BLaER1 treated with 17β-estradiol and CSF1 and Interleukin-3, amounts not matched to agents 10 nM and 100 nM (cell line): Measurements from ENCODE around the gene ZSCAN10.

Source experiments
- H3K27ac ChIP-seq, 11 experiments: shearing (Covaris generic); formaldehyde crosslinking; 2 replicates each; pipeline ENCODE4 v1.8.1; 2022
- H3K27me3 ChIP-seq, 11 experiments: shearing (Covaris generic); formaldehyde crosslinking; 2 replicates each; pipeline ENCODE4 v1.8.1; 2022
- H3K36me3 ChIP-seq, 11 experiments: shearing (Covaris generic); formaldehyde crosslinking; 2 replicates each; pipeline ENCODE4 v1.8.1; 2022
- H3K4me1 ChIP-seq, 10 experiments: shearing (Covaris generic); formaldehyde crosslinking; 2 replicates each; pipeline ENCODE4 v1.8.1; 2022
- H3K4me2 ChIP-seq, 11 experiments: shearing (Covaris generic); formaldehyde crosslinking; 2 replicates each; pipeline ENCODE4 v1.8.1; 2022
- H3K4me3 ChIP-seq, 10 experiments: shearing (Covaris generic); formaldehyde crosslinking; 2 replicates each; pipeline ENCODE4 v1.8.1; 2022
- H3K9ac ChIP-seq, 11 experiments: shearing (Covaris generic); formaldehyde crosslinking; 2 replicates each; pipeline ENCODE4 v1.8.1; 2022
- H3K9me3 ChIP-seq, 11 experiments: shearing (Covaris generic); formaldehyde crosslinking; replicated peaks in 1 of 11; 2 replicates each; pipeline ENCODE4 v1.8.1; 2022
- H4K20me1 ChIP-seq, 11 experiments: shearing (Covaris generic); formaldehyde crosslinking; 2 replicates each; pipeline ENCODE4 v1.8.1; 2022
- Cebpa-rat ChIP-seq, 11 experiments: shearing (Covaris generic); IDR thresholded peaks; 2 replicates each; pipeline ENCODE4 v1.8.1; 2022

ZSCAN10 gene

DNA sequence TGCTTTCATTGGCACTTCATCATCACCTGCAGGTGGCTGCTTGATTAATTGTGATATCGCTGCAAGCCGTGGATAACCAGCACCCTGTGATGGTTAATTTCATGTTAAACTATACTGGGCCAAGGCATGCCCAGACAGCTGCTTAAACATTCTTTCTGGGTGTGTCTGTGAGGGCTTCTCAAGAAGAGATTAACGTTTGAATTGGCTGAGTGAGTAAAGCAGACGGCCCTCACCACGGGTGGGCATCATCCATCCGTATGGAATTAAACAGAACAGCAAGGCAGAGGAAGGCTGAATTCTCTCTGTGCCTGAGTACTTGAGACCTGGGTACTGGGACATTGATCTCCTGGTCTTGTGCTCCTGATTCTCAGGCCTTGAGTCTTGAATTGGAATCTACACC lies 28.7 kb upstream of the ZSCAN10 start:
- no peak for TF ChIP-seq Cebpa-rat (IDR thresholded peaks at IDR 0.05)
- Histone ChIP-seq H3K9ac (no peak overlapping the region), H3K4me1 (peaks cover 41 to 63% (median 51%) of the 10 kb centered on the region in 10 experiments), H3K4me3 (no peak overlapping the region), H3K9me3 (no peaks in the 10 kb centered on the region), H3K27ac (no peak overlapping the region), H3K27me3 (no peaks in the 10 kb centered on the region), H4K20me1 (peaks cover 0 to 9% (median 0%) of the 10 kb centered on the region in 11 experiments; a peak in 3 of 22 replicates), H3K4me2 (no peak overlapping the region), H3K36me3 (peaks cover 12 to 57% (median 36%) of the 10 kb centered on the region in 11 experiments; a peak in 20 of 22 replicates)

DNA sequence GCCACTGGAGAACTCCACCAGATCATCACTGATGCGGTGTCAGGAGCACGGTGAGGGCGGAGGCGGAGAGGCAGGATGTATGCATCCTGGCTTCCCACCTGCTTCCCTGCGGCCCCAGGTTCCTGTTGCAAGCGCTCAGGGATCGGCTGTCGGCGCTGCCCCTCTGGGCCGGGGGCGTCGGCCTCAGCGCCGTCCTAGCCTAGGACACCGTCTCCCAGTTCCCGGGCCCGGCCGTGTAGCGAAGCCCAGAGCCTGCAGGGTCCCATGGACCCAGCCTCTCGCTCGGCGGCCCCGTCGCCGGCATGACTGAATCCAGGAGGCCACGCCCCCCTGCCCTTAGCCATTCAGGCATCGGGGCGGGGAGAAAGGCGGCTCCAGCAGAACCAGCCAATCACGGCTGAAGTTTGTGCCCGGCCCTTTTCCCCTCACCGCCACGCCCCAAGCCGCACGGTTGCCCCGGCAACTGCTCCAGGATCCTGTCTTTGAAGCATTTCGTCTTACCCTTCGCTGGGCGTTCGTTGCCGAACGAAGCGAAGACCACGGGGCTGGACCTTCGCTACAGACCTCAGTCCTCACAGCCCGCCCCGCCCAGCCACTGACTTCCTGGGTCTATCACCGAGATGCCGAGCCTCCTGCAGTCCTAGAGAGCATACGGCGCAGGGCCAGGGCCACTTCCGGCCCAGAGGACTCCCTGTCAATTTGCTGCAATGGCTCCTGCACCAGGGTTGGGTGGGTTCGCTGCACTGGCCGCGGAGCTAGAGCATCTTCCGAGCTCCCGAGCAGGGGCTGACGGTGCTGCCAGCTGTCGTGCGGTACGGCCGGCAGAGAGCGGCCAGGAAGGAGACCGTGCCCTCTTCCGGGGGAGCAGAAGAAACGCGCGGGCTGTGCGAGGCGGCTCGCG lies 25.1 kb upstream of the ZSCAN10 start:
- peak overlapping the region; percentile 62 to 81 (median 78) for H3K9ac ChIP-seq
- H3K27ac ChIP-seq, result peak overlapping the region in 10 of 11 experiments; percentile 37 to 76 (median 70); a peak in 21 of 22 replicates
- H3K4me2 ChIP-seq, result peak overlapping the region; percentile 91 to 100 (median 99)
- peak overlapping the region; percentile 65 to 78 (median 68) for H3K4me3 ChIP-seq
- H3K9me3 ChIP-seq, result no peaks in the 10 kb centered on the region
- H3K27me3 ChIP-seq, result no peaks in the 10 kb centered on the region
- peaks cover 4 to 28% (median 16%) of the 10 kb centered on the region in 11 experiments; a peak in 16 of 22 replicates for H3K36me3 ChIP-seq
- TF ChIP-seq Cebpa-rat (IDR thresholded peaks at IDR 0.05), result no peak
- peaks cover 25 to 42% (median 36%) of the 10 kb centered on the region in 10 experiments for H3K4me1 ChIP-seq
- no peaks in the 10 kb centered on the region; a peak in 1 of 22 replicates for H4K20me1 ChIP-seq

DNA sequence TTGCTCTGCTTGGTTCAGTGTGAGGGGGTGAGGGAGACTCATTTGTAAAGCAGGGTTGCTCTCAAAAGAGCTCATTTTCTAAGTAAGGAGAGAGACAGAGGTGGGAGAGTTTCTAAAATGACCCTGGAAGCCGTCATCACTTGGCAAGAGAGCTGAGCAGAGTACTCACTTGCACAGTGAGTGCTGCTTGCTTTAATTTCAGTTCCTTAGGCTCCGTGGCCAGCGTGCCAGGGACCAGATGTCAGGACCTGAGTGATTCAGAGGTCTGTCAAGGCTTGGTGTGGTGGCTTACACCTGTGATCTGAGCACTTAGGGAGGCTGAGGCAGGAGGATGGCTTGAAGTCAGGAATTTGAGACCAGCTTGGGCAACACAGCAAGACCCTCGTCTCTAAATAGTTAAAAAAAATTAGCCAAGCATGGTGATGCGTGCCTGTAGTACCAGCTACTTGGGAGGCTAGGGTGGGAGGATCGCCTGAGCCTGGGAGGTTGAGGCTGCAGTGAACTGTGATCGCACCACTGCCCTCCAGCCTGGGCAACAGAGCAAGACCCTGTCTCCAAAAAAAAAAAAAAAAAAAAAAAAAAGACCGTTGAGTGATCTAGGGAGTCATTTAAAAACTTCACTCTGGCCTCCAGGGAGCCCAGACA lies 24.0 kb upstream of the ZSCAN10 start:
- Histone ChIP-seq H3K4me1 (peaks cover 17 to 35% (median 29%) of the 10 kb centered on the region in 10 experiments), H3K4me2 (peak overlapping the region; percentile 91 to 100 (median 99)), H3K4me3 (peak overlapping the region; percentile 65 to 78 (median 68); a peak in 15 of 20 replicates), H3K9ac (peak overlapping the region; percentile 62 to 81 (median 78); a peak in 17 of 22 replicates), H4K20me1 (no peaks in the 10 kb centered on the region; a peak in 1 of 22 replicates), H3K36me3 (peaks cover 4 to 16% (median 10%) of the 10 kb centered on the region in 11 experiments; a peak in 16 of 22 replicates), H3K27me3 (no peaks in the 10 kb centered on the region), H3K27ac (peak overlapping the region in 3 of 11 experiments; percentile 67 to 75 (median 71); a peak in 5 of 22 replicates), H3K9me3 (no peaks in the 10 kb centered on the region)
- TF ChIP-seq Cebpa-rat (IDR thresholded peaks at IDR 0.05), result no peak

DNA sequence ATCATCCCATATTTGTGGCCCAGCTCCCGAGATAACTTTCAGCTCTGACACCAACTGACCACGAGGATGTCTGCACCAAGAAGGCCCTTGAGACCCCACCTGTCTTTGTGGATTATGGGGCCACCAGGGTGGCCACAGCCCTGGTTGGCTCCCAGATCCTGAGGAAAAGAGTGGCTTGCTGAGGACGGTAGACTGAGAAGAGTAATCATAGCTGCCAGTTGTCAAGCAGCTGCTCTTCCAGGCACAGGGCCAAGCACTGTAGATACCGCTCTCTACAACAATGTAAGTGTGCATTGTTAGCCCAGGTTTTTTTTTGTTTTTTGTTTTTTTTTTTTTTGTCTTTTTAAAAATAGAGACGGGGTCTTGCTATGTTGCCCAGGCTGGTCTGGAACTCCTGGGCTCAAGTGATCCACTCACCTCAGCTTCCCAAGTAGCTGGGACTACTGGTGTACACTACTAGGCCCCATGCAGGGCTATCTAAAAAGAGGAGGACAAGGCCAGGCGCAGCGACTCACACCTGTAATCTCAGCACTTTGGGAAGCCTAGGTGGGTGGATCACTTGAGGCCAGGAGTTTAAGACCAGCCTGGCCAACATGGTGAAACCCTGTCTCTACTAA lies 22.9 kb upstream of the ZSCAN10 start:
- Histone ChIP-seq H3K36me3 (peaks cover 0 to 5% (median 0%) of the 10 kb centered on the region in 11 experiments; a peak in 3 of 22 replicates), H3K4me1 (peaks cover 17 to 35% (median 29%) of the 10 kb centered on the region in 10 experiments), H3K4me3 (no peak overlapping the region), H3K9ac (no peak overlapping the region), H3K27me3 (no peaks in the 10 kb centered on the region), H3K27ac (no peak overlapping the region), H3K9me3 (no peaks in the 10 kb centered on the region), H4K20me1 (no peaks in the 10 kb centered on the region; a peak in 1 of 22 replicates), H3K4me2 (peak overlapping the region in 5 of 11 experiments; percentile 13 to 100 (median 99); a peak in 5 of 22 replicates)
- no peak for TF ChIP-seq Cebpa-rat (IDR thresholded peaks at IDR 0.05)

DNA sequence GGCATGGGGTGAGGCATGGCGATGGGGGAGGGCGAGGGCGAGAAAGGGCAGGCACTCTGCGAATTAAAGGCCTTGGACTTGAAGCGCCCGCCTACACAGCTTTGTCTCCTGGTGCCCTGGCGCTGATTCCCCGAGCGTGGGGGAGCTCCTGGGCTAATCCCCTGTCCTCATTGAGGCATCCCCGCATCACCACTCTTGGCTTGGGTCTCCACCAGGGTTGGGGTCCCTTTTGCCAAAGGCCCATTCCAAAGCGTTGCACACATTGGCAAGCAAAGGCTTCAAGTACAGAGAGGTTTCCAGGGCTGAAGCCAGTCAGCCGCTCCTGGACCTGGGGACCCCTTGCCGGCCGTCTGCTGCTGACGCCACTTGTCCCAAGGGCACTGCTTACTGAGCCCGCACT lies 21.3 kb upstream of the ZSCAN10 start:
- Histone ChIP-seq H3K4me2 (no peak overlapping the region), H4K20me1 (no peaks in the 10 kb centered on the region; a peak in 1 of 22 replicates), H3K9ac (no peak overlapping the region), H3K4me1 (peaks cover 16 to 34% (median 26%) of the 10 kb centered on the region in 10 experiments), H3K27me3 (peaks cover 0 to 10% (median 4%) of the 10 kb centered on the region in 11 experiments; a peak in 12 of 22 replicates), H3K4me3 (no peak overlapping the region), H3K36me3 (no peaks in the 10 kb centered on the region), H3K9me3 (no peaks in the 10 kb centered on the region), H3K27ac (no peak overlapping the region)
- TF ChIP-seq Cebpa-rat (IDR thresholded peaks at IDR 0.05), result no peak

DNA sequence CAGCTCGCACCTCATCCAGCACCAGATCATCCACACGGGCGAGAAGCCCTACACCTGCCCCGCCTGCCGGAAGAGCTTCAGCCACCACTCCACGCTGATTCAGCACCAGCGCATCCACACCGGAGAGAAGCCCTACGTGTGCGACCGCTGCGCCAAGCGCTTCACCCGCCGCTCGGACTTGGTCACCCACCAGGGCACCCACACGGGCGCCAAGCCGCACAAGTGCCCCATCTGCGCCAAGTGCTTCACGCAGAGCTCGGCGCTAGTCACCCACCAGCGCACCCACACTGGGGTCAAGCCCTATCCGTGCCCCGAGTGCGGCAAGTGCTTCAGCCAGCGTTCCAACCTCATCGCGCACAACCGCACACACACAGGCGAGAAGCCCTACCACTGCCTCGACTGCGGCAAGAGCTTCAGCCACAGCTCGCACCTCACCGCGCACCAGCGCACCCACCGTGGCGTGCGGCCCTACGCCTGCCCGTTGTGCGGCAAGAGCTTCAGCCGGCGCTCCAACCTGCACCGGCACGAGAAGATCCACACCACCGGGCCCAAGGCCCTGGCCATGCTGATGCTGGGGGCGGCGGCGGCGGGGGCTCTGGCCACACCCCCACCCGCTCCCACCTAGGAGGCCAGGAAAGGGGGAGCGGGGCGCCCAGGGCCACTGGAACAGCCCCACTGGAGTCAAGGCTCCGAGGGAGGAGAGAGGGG lies 20.8 kb upstream of the ZSCAN10 start:
- peaks cover 11 to 28% (median 20%) of the 10 kb centered on the region in 10 experiments for H3K4me1 ChIP-seq
- no peaks in the 10 kb centered on the region for H3K36me3 ChIP-seq
- no peak overlapping the region for H3K4me2 ChIP-seq
- H4K20me1 ChIP-seq, result no peaks in the 10 kb centered on the region; a peak in 2 of 22 replicates
- peaks cover 3 to 15% (median 10%) of the 10 kb centered on the region in 11 experiments; a peak in 18 of 22 replicates for H3K27me3 ChIP-seq
- no peak overlapping the region for H3K4me3 ChIP-seq
- no peak overlapping the region for H3K9ac ChIP-seq
- TF ChIP-seq Cebpa-rat (IDR thresholded peaks at IDR 0.05), result no peak
- no peak overlapping the region for H3K27ac ChIP-seq
- no peaks in the 10 kb centered on the region for H3K9me3 ChIP-seq

DNA sequence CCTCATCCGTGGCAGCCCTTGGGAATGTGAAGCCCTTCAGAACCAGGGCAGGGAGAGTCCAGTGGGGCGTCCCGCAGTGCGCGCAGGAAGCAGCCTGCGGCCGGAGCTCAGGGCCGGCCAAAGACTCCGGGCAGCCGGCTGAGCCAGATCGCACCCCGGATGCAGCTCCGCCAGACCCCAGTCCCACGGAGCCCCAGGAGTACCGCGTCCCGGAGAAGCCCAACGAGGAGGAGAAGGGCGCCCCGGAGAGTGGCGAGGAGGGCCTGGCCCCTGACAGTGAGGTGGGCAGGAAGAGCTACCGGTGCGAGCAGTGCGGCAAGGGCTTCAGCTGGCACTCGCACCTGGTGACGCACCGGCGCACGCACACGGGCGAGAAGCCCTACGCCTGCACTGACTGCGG lies 20.2 kb upstream of the ZSCAN10 start:
- H3K4me3 ChIP-seq, result no peak overlapping the region
- H3K9me3 ChIP-seq, result no peaks in the 10 kb centered on the region
- H3K4me1 ChIP-seq, result peaks cover 11 to 24% (median 19%) of the 10 kb centered on the region in 10 experiments
- TF ChIP-seq Cebpa-rat (IDR thresholded peaks at IDR 0.05), result no peak
- H3K27me3 ChIP-seq, result peaks cover 8 to 21% (median 16%) of the 10 kb centered on the region in 11 experiments
- H3K27ac ChIP-seq, result no peak overlapping the region
- peaks cover 0 to 2% (median 0%) of the 10 kb centered on the region in 11 experiments; a peak in 2 of 22 replicates for H4K20me1 ChIP-seq
- no peaks in the 10 kb centered on the region for H3K36me3 ChIP-seq
- H3K9ac ChIP-seq, result no peak overlapping the region
- no peak overlapping the region for H3K4me2 ChIP-seq

DNA sequence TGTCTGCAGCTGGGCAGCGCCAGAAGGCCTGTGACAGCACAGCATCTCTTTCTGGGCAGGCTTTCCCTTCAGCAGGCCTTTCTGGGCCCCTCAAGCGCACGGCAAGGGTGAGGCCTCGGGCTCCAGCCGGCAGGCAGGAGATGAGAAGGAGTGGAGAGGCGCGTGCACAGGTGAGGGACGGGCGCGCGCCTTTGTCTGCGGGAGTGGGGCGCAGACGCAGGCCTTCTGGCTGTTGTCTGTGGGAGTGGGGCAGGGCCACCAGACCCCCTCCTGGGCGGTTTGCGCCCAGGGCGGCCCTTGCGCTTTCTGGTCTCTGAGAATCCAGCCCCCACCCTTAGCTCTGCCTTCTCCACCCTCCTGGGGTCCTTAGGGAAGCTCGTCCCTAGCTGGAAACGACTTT lies 19.8 kb upstream of the ZSCAN10 start:
- TF ChIP-seq Cebpa-rat (IDR thresholded peaks at IDR 0.05), result no peak

More for the DNA sequence above, 19.8 kb upstream of the ZSCAN10 start:
- peaks cover 13 to 25% (median 20%) of the 10 kb centered on the region in 11 experiments for H3K27me3 ChIP-seq
- H3K9me3 ChIP-seq, result no peaks in the 10 kb centered on the region
- peaks cover 10 to 22% (median 17%) of the 10 kb centered on the region in 10 experiments for H3K4me1 ChIP-seq
- no peak overlapping the region for H3K9ac ChIP-seq
- H3K4me3 ChIP-seq, result no peak overlapping the region
- H4K20me1 ChIP-seq, result peaks cover 0 to 5% (median 0%) of the 10 kb centered on the region in 11 experiments; a peak in 2 of 22 replicates
- no peak overlapping the region for H3K4me2 ChIP-seq
- H3K27ac ChIP-seq, result no peak overlapping the region
- H3K36me3 ChIP-seq, result no peaks in the 10 kb centered on the region
